ENCODE measurements around the gene PPM1B. TPM values are rescaled to one million over a fixed set of nuclear protein-coding genes. Genes with fewer than 3 reads are reported as not detected.

PPM1B gene
- total and polyA plus RNA-seq, 2 of the 13 experiments (the other 11 are each of a cell fraction or from before 2014, with no cell fraction given): 24.4 to 25.0 TPM

DNA sequence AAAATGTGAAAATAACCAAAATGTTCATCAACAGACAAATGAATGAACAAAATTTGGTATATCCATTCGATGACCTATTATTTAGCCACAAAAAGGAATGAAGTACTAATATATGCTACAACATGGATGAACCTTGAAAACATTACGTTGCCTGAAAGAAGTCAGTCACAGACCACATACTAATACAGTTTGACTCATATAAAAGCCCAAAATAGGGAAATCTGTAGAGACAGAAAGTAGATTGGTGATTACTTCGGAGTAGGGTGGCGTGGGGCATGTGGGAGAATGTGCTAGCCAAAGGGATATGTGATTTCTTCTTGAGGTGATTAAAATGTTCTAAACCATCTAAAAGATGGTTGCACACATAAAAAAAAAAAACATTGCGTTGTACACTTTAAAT lies 44.2 kb upstream of the PPM1B start:
- no peak overlapping the region for H3K4me2 ChIP-seq (ENCODE audit: low read depth, low read length)
- H2AFZ ChIP-seq (ENCODE audit: low read length): no peak overlapping the region
- FAIRE-seq: no peak
- no peaks in the 10 kb centered on the region for H4K20me1 ChIP-seq (ENCODE audit: insufficient read depth, low read length)
- CTCF ChIA-PET (ENCODE audit: low intra/inter-chr PET ratio, low total read pairs): no interaction called here
- 42% methylated on average over 5 of the region's 5 CpGs for WGBS (ENCODE audit: low lambda C conversion rate)
- H3K4me1 ChIP-seq (ENCODE audit: insufficient read depth, low read length): no peaks in the 10 kb centered on the region
- H3K4me3 ChIP-seq (replicated peaks in 1 of 3; ENCODE audit: insufficient read depth in 1 of 3, low read depth in 2 of 3, low read length in 3 of 3): no peak overlapping the region
- POLR2A ChIA-PET: no interaction called here
- no peaks in the 10 kb centered on the region for H3K27me3 ChIP-seq (ENCODE audit: control insufficient read depth in 1 of 2, insufficient read depth in 2 of 2, low read length in 2 of 2)
- no peak overlapping the region for H3K27ac ChIP-seq (ENCODE audit: extremely low read length, insufficient read depth, low read length)
- H3K79me2 ChIP-seq (ENCODE audit: insufficient read depth, low read length): no peaks in the 10 kb centered on the region
- no TSS peak for BruUV-seq (replicated peaks)
- in situ Hi-C loops (cut with HindIII; ENCODE audit: extremely low pct_ligation_motif_present, low pct_unique_long_range_greater_than_20kb): no loop called here
- DNase-seq (ENCODE audit: low spot score): no peak
- intact Hi-C loops (cut with micrococcal nuclease; ENCODE audit: unreplicated experiment): no loop called here
- H3K9ac ChIP-seq (ENCODE audit: insufficient read depth, low read depth, low read length): no peak overlapping the region
- H3K36me3 ChIP-seq (replicated peaks in 1 of 2; ENCODE audit: control insufficient read depth in 1 of 2, insufficient read depth in 2 of 2, low read length in 2 of 2): no peaks in the 10 kb centered on the region
- no peaks in the 10 kb centered on the region for H3K9me3 ChIP-seq (ENCODE audit: low read length)
- no peak for ATAC-seq
- TF ChIP-seq NCOR1 (IDR thresholded peaks at IDR 0.05; ENCODE audit: borderline replicate concordance, low read length): no peak
- TF ChIP-seq, protein P1, sequence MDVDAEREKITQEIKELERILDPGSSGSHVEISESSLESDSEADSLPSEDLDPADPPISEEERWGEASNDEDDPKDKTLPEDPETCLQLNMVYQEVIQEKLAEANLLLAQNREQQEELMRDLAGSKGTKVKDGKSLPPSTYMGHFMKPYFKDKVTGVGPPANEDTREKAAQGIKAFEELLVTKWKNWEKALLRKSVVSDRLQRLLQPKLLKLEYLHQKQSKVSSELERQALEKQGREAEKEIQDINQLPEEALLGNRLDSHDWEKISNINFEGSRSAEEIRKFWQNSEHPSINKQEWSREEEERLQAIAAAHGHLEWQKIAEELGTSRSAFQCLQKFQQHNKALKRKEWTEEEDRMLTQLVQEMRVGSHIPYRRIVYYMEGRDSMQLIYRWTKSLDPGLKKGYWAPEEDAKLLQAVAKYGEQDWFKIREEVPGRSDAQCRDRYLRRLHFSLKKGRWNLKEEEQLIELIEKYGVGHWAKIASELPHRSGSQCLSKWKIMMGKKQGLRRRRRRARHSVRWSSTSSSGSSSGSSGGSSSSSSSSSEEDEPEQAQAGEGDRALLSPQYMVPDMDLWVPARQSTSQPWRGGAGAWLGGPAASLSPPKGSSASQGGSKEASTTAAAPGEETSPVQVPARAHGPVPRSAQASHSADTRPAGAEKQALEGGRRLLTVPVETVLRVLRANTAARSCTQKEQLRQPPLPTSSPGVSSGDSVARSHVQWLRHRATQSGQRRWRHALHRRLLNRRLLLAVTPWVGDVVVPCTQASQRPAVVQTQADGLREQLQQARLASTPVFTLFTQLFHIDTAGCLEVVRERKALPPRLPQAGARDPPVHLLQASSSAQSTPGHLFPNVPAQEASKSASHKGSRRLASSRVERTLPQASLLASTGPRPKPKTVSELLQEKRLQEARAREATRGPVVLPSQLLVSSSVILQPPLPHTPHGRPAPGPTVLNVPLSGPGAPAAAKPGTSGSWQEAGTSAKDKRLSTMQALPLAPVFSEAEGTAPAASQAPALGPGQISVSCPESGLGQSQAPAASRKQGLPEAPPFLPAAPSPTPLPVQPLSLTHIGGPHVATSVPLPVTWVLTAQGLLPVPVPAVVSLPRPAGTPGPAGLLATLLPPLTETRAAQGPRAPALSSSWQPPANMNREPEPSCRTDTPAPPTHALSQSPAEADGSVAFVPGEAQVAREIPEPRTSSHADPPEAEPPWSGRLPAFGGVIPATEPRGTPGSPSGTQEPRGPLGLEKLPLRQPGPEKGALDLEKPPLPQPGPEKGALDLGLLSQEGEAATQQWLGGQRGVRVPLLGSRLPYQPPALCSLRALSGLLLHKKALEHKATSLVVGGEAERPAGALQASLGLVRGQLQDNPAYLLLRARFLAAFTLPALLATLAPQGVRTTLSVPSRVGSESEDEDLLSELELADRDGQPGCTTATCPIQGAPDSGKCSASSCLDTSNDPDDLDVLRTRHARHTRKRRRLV (CRISPR knock-in tag; IDR thresholded peaks at IDR 0.05): no peak
- TF ChIP-seq ZNF484 (CRISPR knock-in tag; IDR thresholded peaks at IDR 0.05; ENCODE audit: borderline replicate concordance, low read depth): no peak
- TF ChIP-seq, protein P2, sequence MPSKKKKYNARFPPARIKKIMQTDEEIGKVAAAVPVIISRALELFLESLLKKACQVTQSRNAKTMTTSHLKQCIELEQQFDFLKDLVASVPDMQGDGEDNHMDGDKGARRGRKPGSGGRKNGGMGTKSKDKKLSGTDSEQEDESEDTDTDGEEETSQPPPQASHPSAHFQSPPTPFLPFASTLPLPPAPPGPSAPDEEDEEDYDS (CRISPR knock-in tag; IDR thresholded peaks at IDR 0.05): no peak
- no peak for TF ChIP-seq HOXD1 (CRISPR knock-in tag; IDR thresholded peaks at IDR 0.05)
- TF ChIP-seq, protein P3, sequence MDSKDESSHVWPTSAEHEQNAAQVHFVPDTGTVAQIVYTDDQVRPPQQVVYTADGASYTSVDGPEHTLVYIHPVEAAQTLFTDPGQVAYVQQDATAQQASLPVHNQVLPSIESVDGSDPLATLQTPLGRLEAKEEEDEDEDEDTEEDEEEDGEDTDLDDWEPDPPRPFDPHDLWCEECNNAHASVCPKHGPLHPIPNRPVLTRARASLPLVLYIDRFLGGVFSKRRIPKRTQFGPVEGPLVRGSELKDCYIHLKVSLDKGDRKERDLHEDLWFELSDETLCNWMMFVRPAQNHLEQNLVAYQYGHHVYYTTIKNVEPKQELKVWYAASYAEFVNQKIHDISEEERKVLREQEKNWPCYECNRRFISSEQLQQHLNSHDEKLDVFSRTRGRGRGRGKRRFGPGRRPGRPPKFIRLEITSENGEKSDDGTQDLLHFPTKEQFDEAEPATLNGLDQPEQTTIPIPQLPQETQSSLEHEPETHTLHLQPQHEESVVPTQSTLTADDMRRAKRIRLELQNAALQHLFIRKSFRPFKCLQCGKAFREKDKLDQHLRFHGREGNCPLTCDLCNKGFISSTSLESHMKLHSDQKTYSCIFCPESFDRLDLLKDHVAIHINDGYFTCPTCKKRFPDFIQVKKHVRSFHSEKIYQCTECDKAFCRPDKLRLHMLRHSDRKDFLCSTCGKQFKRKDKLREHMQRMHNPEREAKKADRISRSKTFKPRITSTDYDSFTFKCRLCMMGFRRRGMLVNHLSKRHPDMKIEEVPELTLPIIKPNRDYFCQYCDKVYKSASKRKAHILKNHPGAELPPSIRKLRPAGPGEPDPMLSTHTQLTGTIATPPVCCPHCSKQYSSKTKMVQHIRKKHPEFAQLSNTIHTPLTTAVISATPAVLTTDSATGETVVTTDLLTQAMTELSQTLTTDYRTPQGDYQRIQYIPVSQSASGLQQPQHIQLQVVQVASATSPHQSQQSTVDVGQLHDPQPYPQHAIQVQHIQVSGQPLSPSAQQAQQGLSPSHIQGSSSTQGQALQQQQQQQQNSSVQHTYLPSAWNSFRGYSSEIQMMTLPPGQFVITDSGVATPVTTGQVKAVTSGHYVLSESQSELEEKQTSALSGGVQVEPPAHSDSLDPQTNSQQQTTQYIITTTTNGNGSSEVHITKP (CRISPR knock-in tag; IDR thresholded peaks at IDR 0.05; ENCODE audit: low read depth): no peak
- TF ChIP-seq ZNF224 (CRISPR knock-in tag; IDR thresholded peaks at IDR 0.05): no peak
- TF ChIP-seq HOXA9 (CRISPR knock-in tag; IDR thresholded peaks at IDR 0.05; ENCODE audit: borderline replicate concordance): no peak
- TF ChIP-seq EED (CRISPR knock-in tag; IDR thresholded peaks at IDR 0.05): no peak
- no peak for TF ChIP-seq ZNF235 (CRISPR knock-in tag; IDR thresholded peaks at IDR 0.05; ENCODE audit: borderline replicate concordance)
- TF ChIP-seq, protein P4, sequence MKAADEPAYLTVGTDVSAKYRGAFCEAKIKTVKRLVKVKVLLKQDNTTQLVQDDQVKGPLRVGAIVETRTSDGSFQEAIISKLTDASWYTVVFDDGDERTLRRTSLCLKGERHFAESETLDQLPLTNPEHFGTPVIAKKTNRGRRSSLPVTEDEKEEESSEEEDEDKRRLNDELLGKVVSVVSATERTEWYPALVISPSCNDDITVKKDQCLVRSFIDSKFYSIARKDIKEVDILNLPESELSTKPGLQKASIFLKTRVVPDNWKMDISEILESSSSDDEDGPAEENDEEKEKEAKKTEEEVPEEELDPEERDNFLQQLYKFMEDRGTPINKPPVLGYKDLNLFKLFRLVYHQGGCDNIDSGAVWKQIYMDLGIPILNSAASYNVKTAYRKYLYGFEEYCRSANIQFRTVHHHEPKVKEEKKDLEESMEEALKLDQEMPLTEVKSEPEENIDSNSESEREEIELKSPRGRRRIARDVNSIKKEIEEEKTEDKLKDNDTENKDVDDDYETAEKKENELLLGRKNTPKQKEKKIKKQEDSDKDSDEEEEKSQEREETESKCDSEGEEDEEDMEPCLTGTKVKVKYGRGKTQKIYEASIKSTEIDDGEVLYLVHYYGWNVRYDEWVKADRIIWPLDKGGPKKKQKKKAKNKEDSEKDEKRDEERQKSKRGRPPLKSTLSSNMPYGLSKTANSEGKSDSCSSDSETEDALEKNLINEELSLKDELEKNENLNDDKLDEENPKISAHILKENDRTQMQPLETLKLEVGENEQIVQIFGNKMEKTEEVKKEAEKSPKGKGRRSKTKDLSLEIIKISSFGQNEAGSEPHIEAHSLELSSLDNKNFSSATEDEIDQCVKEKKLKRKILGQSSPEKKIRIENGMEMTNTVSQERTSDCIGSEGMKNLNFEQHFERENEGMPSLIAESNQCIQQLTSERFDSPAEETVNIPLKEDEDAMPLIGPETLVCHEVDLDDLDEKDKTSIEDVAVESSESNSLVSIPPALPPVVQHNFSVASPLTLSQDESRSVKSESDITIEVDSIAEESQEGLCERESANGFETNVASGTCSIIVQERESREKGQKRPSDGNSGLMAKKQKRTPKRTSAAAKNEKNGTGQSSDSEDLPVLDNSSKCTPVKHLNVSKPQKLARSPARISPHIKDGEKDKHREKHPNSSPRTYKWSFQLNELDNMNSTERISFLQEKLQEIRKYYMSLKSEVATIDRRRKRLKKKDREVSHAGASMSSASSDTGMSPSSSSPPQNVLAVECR (CRISPR knock-in tag; IDR thresholded peaks at IDR 0.05; ENCODE audit: borderline replicate concordance): no peak
